Activated naive CD8-positive, alpha-beta T cell treated with anti-CD3 and anti-CD28 coated beads, Interleukin-2, amount 50 U/mL, for 24 hours (primary cell): Measurements from ENCODE around the gene ANXA9.

Experiments used
- ATAC-seq: fragments of 150-1000 bp; cut with Tn5 transposase; one replicate; pipeline ENCODE4 v1.10.0; 2021
- DNase-seq: peaks from one replicate; pipeline ENCODE4 v3.0.0; 2021
- H3K27ac Mint-ChIP-seq: one replicate; pipeline ENCODE4 v1.8.0; 2021; ENCODE audit warnings: mild to moderate bottlenecking, mixed read lengths
- H3K27me3 Mint-ChIP-seq: one replicate; pipeline ENCODE4 v1.8.0; 2021; ENCODE audit warnings: mixed read lengths
- H3K36me3 Mint-ChIP-seq: one replicate; pipeline ENCODE4 v1.8.0; 2021; ENCODE audit warnings: low read depth, mixed read lengths
- H3K4me1 Mint-ChIP-seq: one replicate; pipeline ENCODE4 v1.8.0; 2021; ENCODE audit warnings: mixed read lengths
- H3K4me3 Mint-ChIP-seq: one replicate; pipeline ENCODE4 v1.8.0; 2021; ENCODE audit warnings: mild to moderate bottlenecking, moderate library complexity, mixed read lengths
- H3K9me3 Mint-ChIP-seq: one replicate; pipeline ENCODE4 v1.8.0; 2021; ENCODE audit warnings: mixed read lengths

The ANXA9 gene

GRCh38 chr1:150970808-150971582 lies 11.1 kb upstream of the ANXA9 start:
- peaks cover 43% of the 10 kb centered on the region for H3K4me1 Mint-ChIP-seq
- DNase-seq = no peak
- no peak for ATAC-seq
- H3K27me3 Mint-ChIP-seq = no peaks in the 10 kb centered on the region
- no peaks in the 10 kb centered on the region for H3K9me3 Mint-ChIP-seq
- peak overlapping the region; percentile 74 for H3K27ac Mint-ChIP-seq
- peaks cover 40% of the 10 kb centered on the region for H3K36me3 Mint-ChIP-seq
- peak overlapping the region; percentile 22 for H3K4me3 Mint-ChIP-seq

- Mint-ChIP-seq H3K4me3 (peak overlapping the region; percentile 90), H3K36me3 (peaks cover 32% of the 10 kb centered on the region), H3K9me3 (no peaks in the 10 kb centered on the region), H3K4me1 (peaks cover 51% of the 10 kb centered on the region), H3K27ac (peak overlapping the region; percentile 90), H3K27me3 (no peaks in the 10 kb centered on the region)
- DNase-seq = no peak
- ATAC-seq = no peak
Measured at GRCh38 chr1:150971583-150972416, 10.3 kb upstream of the ANXA9 start.

GRCh38 chr1:150972417-150972940 lies 9.6 kb upstream of the ANXA9 start:
- peak overlapping the region; percentile 90 for H3K4me3 Mint-ChIP-seq
- DNase-seq = no peak
- peaks cover 58% of the 10 kb centered on the region for H3K4me1 Mint-ChIP-seq
- H3K9me3 Mint-ChIP-seq = no peaks in the 10 kb centered on the region
- no peaks in the 10 kb centered on the region for H3K27me3 Mint-ChIP-seq
- H3K36me3 Mint-ChIP-seq = peaks cover 26% of the 10 kb centered on the region
- H3K27ac Mint-ChIP-seq = peak overlapping the region; percentile 90
- no peak for ATAC-seq

GRCh38 chr1:150973258-150973835 lies 8.7 kb upstream of the ANXA9 start:
- H3K9me3 Mint-ChIP-seq = no peaks in the 10 kb centered on the region
- DNase-seq = peak; percentile 35
- no peak for ATAC-seq

GRCh38 chr1:150973836-150974579 lies 8.1 kb upstream of the ANXA9 start:
- peak; percentile 46 for DNase-seq
- H3K27me3 Mint-ChIP-seq = no peaks in the 10 kb centered on the region
- no peaks in the 10 kb centered on the region for H3K9me3 Mint-ChIP-seq
- peaks cover 70% of the 10 kb centered on the region for H3K4me1 Mint-ChIP-seq
- H3K4me3 Mint-ChIP-seq = peak overlapping the region; percentile 90
- H3K36me3 Mint-ChIP-seq = peaks cover 15% of the 10 kb centered on the region
- peak; percentile 12 for ATAC-seq
- H3K27ac Mint-ChIP-seq = peak overlapping the region; percentile 90

More at GRCh38 chr1:150973258-150973835, 8.7 kb upstream of the ANXA9 start:
- H3K36me3 Mint-ChIP-seq = peaks cover 17% of the 10 kb centered on the region
- H3K27ac Mint-ChIP-seq = peak overlapping the region; percentile 90
- no peaks in the 10 kb centered on the region for H3K27me3 Mint-ChIP-seq
- peak overlapping the region; percentile 90 for H3K4me3 Mint-ChIP-seq
- peaks cover 65% of the 10 kb centered on the region for H3K4me1 Mint-ChIP-seq

GRCh38 chr1:150974580-150975478 lies 7.3 kb upstream of the ANXA9 start, which contains the start of gene CERS2:
CERS2 (minus strand) TSS chr1:150974835; CDS start chr1:150969090, 5,745 bp downstream.
- H3K27ac Mint-ChIP-seq = peak within 1 kb of the TSS; percentile 90
- DNase-seq = peak; percentile 72
- peak; percentile 34 for ATAC-seq
- no peaks in the 10 kb centered on the region for H3K9me3 Mint-ChIP-seq
- peaks cover 78% of the 10 kb centered on the region for H3K4me1 Mint-ChIP-seq
- H3K27me3 Mint-ChIP-seq = no peaks in the 10 kb centered on the region
- peaks cover 15% of the 10 kb centered on the region for H3K36me3 Mint-ChIP-seq
- peak within 1 kb of the TSS; percentile 90 for H3K4me3 Mint-ChIP-seq

GRCh38 chr1:150976401-150976821 lies 5.7 kb upstream of the ANXA9 start:
- Mint-ChIP-seq H3K4me3 (peak overlapping the region; percentile 79), H3K27me3 (no peaks in the 10 kb centered on the region), H3K9me3 (no peaks in the 10 kb centered on the region), H3K36me3 (peaks cover 13% of the 10 kb centered on the region), H3K4me1 (peaks cover 65% of the 10 kb centered on the region), H3K27ac (peak overlapping the region; percentile 90)
- DNase-seq (no peak), ATAC-seq (no peak)

GRCh38 chr1:150976879-150977694 lies 5.0 kb upstream of the ANXA9 start:
- Mint-ChIP-seq H3K36me3 (peaks cover 13% of the 10 kb centered on the region), H3K27ac (peak overlapping the region; percentile 90), H3K27me3 (no peaks in the 10 kb centered on the region), H3K9me3 (no peaks in the 10 kb centered on the region), H3K4me1 (peaks cover 58% of the 10 kb centered on the region), H3K4me3 (peak overlapping the region; percentile 79)
- ATAC-seq (peak; percentile 61), DNase-seq (peak; percentile 86)

- peak; percentile 61 for ATAC-seq
- H3K9me3 Mint-ChIP-seq = no peaks in the 10 kb centered on the region
- H3K36me3 Mint-ChIP-seq = no peaks in the 10 kb centered on the region
- peak; percentile 89 for DNase-seq
- peak overlapping the region; percentile 45 for H3K4me3 Mint-ChIP-seq
- peaks cover 43% of the 10 kb centered on the region for H3K4me1 Mint-ChIP-seq
- H3K27ac Mint-ChIP-seq = peak overlapping the region; percentile 62
- H3K27me3 Mint-ChIP-seq = no peaks in the 10 kb centered on the region
Measured at GRCh38 chr1:150979092-150980056, 2.7 kb upstream of the ANXA9 start.

GRCh38 chr1:150981177-150981804 lies 801 bp upstream of the ANXA9 start:
- peaks cover 33% of the 10 kb centered on the region for H3K4me1 Mint-ChIP-seq
- H3K36me3 Mint-ChIP-seq = no peaks in the 10 kb centered on the region
- peaks cover 1% of the 10 kb centered on the region for H3K27me3 Mint-ChIP-seq
- no peak for ATAC-seq
- H3K9me3 Mint-ChIP-seq = no peaks in the 10 kb centered on the region
- DNase-seq = no peak
- no peak overlapping the region for H3K27ac Mint-ChIP-seq
- H3K4me3 Mint-ChIP-seq = no peak overlapping the region

GRCh38 chr1:150985179-150985825 lies 3.2 kb downstream of the ANXA9 start:
- no peak for DNase-seq
- H3K27ac Mint-ChIP-seq = no peak overlapping the region
- no peaks in the 10 kb centered on the region for H3K36me3 Mint-ChIP-seq
- no peaks in the 10 kb centered on the region for H3K9me3 Mint-ChIP-seq
- H3K4me3 Mint-ChIP-seq = no peak overlapping the region
- peaks cover 1% of the 10 kb centered on the region for H3K27me3 Mint-ChIP-seq
- H3K4me1 Mint-ChIP-seq = no peaks in the 10 kb centered on the region
- ATAC-seq = no peak
